HepG2 (cell line): ENCODE results near the gene DAZL. TPM values are rescaled to one million over a fixed set of nuclear protein-coding genes. Genes with fewer than 3 reads are reported as not detected.

Source experiments
- CENPT ChIP-seq: sonication (generic); formaldehyde crosslinking; IDR thresholded peaks from 2 replicates; pipeline ENCODE4 v1.8.0; 2022; ENCODE audit warnings: low read depth, mild to moderate bottlenecking, moderate library complexity, missing genetic modification reagents
- EHMT2 ChIP-seq: fragments of 200-600 bp; sonication (generic); IDR thresholded peaks from 2 replicates; pipeline ENCODE4 v1.7.0; 2017; ENCODE audit warnings: antibody characterized with exemption, low read depth, low read length, borderline replicate concordance
- ELF1 ChIP-seq: sonication (generic); formaldehyde crosslinking; IDR thresholded peaks from 2 replicates; pipeline ENCODE4 v1.4.0; 2020; ENCODE audit warnings: missing genetic modification reagents
- ELK4 ChIP-seq: sonication (generic); formaldehyde crosslinking; IDR thresholded peaks from 2 replicates; pipeline ENCODE4 v1.9.0; 2021; ENCODE audit warnings: missing genetic modification reagents, borderline replicate concordance
- FLYWCH1 ChIP-seq: sonication (generic); formaldehyde crosslinking; IDR thresholded peaks from 2 replicates; pipeline ENCODE4 v1.8.1; 2023; ENCODE audit warnings: mild to moderate bottlenecking, missing genetic modification reagents
- MYPOP ChIP-seq: sonication (generic); formaldehyde crosslinking; IDR thresholded peaks from 2 replicates; pipeline ENCODE4 v1.8.1; 2023; ENCODE audit warnings: mild to moderate bottlenecking, moderate library complexity, missing genetic modification reagents
- POLR2A ChIP-seq, 2 experiments: IDR thresholded peaks; 2 replicates each; pipeline ENCODE4 v1.6.1; 2011; ENCODE audit warnings: low read depth in 2 of 2, low read length in 2 of 2, mild to moderate bottlenecking in 1 of 2, moderate library complexity in 1 of 2; ENCODE audit not compliant: insufficient read depth in 1 of 2
- ZGPAT ChIP-seq: IDR thresholded peaks from 2 replicates; pipeline ENCODE4 v1.6.1; 2016; ENCODE audit warnings: mild to moderate bottlenecking
- ZNF44 ChIP-seq: sonication (generic); formaldehyde crosslinking; IDR thresholded peaks from 2 replicates; pipeline ENCODE4 v1.5.1; 2020; ENCODE audit warnings: mild to moderate bottlenecking, missing genetic modification reagents
- ZSCAN12 ChIP-seq: sonication (generic); formaldehyde crosslinking; IDR thresholded peaks from 2 replicates; pipeline ENCODE4 v1.9.0; 2021; ENCODE audit warnings: mild to moderate bottlenecking, missing genetic modification reagents
- ZSCAN25 ChIP-seq: sonication (generic); formaldehyde crosslinking; IDR thresholded peaks from 2 replicates; pipeline ENCODE4 v1.8.0; 2022; ENCODE audit warnings: mild to moderate bottlenecking, missing genetic modification reagents
- polyA plus RNA-seq, 8 experiments: library from polyadenylated mRNA; depleted of rRNA in 3 of 8; stranded (reverse) in 7 of 8; unstranded in 1 of 8; fragments of >200 nt; fragmentation: Illumina TruSeq in 4 of 8; extraction: Trizol in 4 of 8; gene quantifications; 2 replicates each; pipeline versions ENCODE4 v1.2.1 to v1.2.3, GENCODE V29; 2011 to 2016; ENCODE audit warnings: low read depth in 4 of 8, missing spikeins in 1 of 8, mixed read lengths in 1 of 8; ENCODE audit not compliant: insufficient read depth in 1 of 8
- total RNA-seq, 5 experiments: library from RNA; depleted of rRNA; stranded (reverse); fragments of >200 nt; fragmentation: Illumina TruSeq; extraction: Trizol; gene quantifications; 2 replicates each; pipeline ENCODE4 v1.2.3, GENCODE V29; 2016; ENCODE audit warnings: low read depth in 1 of 5

DAZL gene
- total and polyA plus RNA-seq, 2 of the 13 experiments (the other 11 are each of a cell fraction or from before 2014, with no cell fraction given), result not detected

- TF ChIP-seq ELK4 (CRISPR knock-in tag) (no peak), ZSCAN12 (CRISPR knock-in tag) (no peak), ZGPAT (CRISPR knock-in tag) (no peak), MYPOP (CRISPR knock-in tag) (no peak), ZSCAN25 (CRISPR knock-in tag) (no peak), POLR2A (IDR thresholded peaks at IDR 0.05; ENCODE audit: insufficient read depth in 1 of 2, low read depth in 2 of 2, low read length in 2 of 2) (no peak), CENPT (no peak), ELF1 (CRISPR knock-in tag) (no peak), EHMT2 (no peak), FLYWCH1 (CRISPR knock-in tag) (no peak), ZNF44 (CRISPR knock-in tag) (no peak)
Measured at GRCh38 chr3:16614033-16615031, 9.1 kb upstream of the DAZL start (continued).
